GM19193 (cell line): Measurements from ENCODE around the gene FRMD6.

ENCODE experiments used
- POLR2A ChIP-seq: IDR thresholded peaks from 4 replicates; pipeline ENCODE4 v1.6.1; 2011; ENCODE audit not compliant: insufficient read depth, insufficient read length; ENCODE audit errors: extremely low read depth

Gene FRMD6

GRCh38 chr14:51621654-51622053 is 30.1 kb upstream of the FRMD6 start:
- no peak for TF ChIP-seq POLR2A

GRCh38 chr14:51622376-51622775 is 29.3 kb upstream of the FRMD6 start:
- no peak for TF ChIP-seq POLR2A

- no peak for TF ChIP-seq POLR2A
These were observed 26.6 kb upstream of the FRMD6 start for GRCh38 chr14:51624955-51625569.

GRCh38 chr14:51626185-51626584 is 25.5 kb upstream of the FRMD6 start:
- no peak for TF ChIP-seq POLR2A

- no peak for TF ChIP-seq POLR2A
These were observed 24.9 kb upstream of the FRMD6 start for GRCh38 chr14:51626788-51627187.

GRCh38 chr14:51627313-51627712 is 24.4 kb upstream of the FRMD6 start:
- TF ChIP-seq POLR2A: no peak

GRCh38 chr14:51628238-51628637 is 23.5 kb upstream of the FRMD6 start:
- TF ChIP-seq POLR2A: no peak

- no peak for TF ChIP-seq POLR2A
These were observed 20.7 kb upstream of the FRMD6 start for GRCh38 chr14:51630987-51631386.

- no peak for TF ChIP-seq POLR2A
These were observed 15.6 kb upstream of the FRMD6 start for GRCh38 chr14:51636109-51636508.

- TF ChIP-seq POLR2A: no peak
These were observed 13.4 kb upstream of the FRMD6 start for GRCh38 chr14:51638071-51638944.

GRCh38 chr14:51639668-51640316 is 11.9 kb upstream of the FRMD6 start:
- no peak for TF ChIP-seq POLR2A

- no peak for TF ChIP-seq POLR2A
These were observed 8.6 kb upstream of the FRMD6 start for GRCh38 chr14:51643140-51643539.

- TF ChIP-seq POLR2A: no peak
These were observed 7.3 kb upstream of the FRMD6 start for GRCh38 chr14:51644217-51644933.

GRCh38 chr14:51648296-51648695 is 3.4 kb upstream of the FRMD6 start:
- TF ChIP-seq POLR2A: no peak

GRCh38 chr14:51650716-51651387 is 858 bp upstream of the FRMD6 start:
- TF ChIP-seq POLR2A: no peak
